HG02943 (cell line): Measurements from ENCODE around the gene PRKACA.

Experiments
- ATAC-seq: cut with Tn5 transposase; IDR thresholded peaks from one replicate; pipeline ENCODE4 v1.9.1; 2021; ENCODE audit warnings: mild to moderate bottlenecking, low read depth, moderate library complexity; ENCODE audit not compliant: unreplicated experiment

The PRKACA gene

GRCh38 chr19:14073925-14074838 lies 43.4 kb downstream of the PRKACA start:
- ATAC-seq, result no peak

DNA sequence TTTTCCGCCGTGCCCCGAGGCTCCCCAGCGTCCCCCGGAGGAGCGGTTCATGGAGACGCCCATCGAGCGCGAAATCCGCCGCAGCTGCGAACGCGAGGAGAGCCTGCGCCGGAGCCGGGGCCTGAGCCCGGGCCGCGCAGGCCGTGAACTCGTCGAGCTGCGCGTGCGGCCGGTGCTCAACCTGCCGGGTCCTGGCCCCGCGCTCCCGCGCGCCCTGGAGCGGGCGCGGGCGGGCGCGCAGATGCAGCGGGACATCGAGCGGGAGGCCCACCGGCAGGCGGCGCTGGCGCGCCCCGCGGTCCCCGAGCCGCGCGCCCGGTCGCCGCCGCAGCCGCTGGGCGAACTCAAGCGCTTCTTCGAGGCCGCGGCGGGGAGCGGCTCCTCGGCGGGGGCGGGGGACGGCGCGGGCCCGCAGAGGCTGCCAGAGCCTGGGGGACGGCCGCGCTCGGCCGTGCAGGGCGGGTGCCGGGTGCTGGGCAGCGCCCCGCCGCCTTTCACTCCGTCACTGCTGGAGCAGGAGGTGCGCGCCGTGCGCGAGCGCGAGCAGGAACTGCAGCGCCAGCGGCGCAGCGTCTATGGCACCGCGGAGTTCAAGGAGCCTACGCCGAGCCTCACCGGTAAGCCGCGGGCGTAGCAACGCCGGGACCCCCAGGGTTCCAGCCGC lies 44.2 kb downstream of the PRKACA start:
- ATAC-seq, result no peak

DNA sequence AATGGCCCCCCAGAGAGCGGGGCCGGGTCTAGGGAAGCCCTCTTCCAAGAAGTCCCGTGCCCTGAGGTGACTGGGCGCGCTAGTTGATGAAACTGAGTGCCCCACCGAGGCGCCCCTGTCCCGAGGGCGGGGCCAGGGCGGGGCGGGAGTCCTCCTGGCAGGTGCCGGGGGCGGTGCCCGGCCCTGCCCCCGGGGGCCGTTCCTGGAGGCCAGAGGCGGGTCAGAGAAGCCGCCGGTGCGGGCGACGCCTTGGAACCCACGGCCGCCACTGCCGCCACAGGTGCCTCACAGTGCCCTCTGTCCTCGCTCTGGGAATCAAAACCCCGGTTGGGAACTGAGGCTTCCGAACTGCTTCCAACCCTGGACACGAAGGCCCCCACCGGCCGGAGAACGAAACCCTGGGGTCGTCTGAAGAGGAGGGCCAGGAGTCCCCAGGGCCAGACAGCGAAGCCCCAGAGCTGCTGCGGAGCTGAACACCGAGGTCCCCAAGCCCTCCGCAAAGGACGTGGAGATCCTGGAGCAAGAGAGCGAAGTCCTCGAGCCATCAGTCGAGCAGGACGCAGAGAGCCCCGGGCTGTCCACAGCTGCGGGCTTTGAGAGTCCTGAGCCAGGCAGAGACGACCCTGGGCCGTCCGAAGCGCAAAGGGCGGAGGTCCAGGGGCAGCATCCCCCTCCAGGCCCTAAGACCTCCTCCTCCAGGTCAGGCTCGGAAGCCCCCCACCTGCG lies 44.9 kb downstream of the PRKACA start, which contains the start of gene MISP3:
TSS of gene MISP3 (plus strand) at position 252 of the 726 bp plus-strand sequence. CDS start 524 bp downstream, outside the sequence.
- ATAC-seq, result no peak

GRCh38 chr19:14070268-14071050 lies 47.1 kb downstream of the PRKACA start:
- no peak for ATAC-seq

GRCh38 chr19:14066134-14066533 lies 51.4 kb downstream of the PRKACA start:
- ATAC-seq, result no peak

DNA sequence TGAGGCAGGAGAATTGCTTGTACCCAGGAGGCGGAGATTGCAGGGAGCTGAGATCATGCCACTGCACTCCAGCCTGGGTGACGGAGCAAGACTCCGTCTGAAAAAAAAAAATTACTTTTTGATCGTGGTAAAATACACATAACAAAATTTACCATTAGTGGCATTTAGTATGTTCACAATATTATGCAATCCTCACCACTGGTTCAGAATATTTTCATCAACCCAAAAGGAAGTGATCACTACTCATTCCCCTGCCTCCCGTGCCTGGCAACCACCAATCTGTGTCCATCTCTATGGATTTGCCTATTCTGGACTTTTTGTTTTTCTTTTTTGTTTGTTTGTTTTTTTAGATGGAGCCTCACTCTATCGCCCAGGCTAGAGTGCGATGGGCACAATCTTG lies 54.5 kb downstream of the PRKACA start:
- ATAC-seq, result no peak

DNA sequence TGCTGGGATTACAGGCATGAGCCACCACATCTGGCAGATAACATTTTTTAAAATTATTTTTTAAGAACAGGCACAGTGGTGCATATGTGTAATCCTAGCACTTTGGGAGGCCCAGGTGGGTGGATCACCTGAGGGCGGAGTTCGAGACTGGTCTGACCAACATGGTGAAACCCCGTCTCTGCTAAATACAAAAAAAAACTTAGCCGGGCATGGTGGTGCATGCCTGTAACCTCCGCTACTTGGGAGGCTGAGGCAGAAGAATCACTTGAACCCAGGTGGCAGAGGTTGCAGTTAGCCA lies 55.1 kb downstream of the PRKACA start:
- no peak for ATAC-seq

- ATAC-seq, result no peak
Observed at GRCh38 chr19:14061751-14062557, 55.6 kb downstream of the PRKACA start, which contains the start of gene PALM3. TSS of gene PALM3 (minus strand) at chr19:14062076. CDS start at chr19:14061980, 96 bp downstream.

DNA sequence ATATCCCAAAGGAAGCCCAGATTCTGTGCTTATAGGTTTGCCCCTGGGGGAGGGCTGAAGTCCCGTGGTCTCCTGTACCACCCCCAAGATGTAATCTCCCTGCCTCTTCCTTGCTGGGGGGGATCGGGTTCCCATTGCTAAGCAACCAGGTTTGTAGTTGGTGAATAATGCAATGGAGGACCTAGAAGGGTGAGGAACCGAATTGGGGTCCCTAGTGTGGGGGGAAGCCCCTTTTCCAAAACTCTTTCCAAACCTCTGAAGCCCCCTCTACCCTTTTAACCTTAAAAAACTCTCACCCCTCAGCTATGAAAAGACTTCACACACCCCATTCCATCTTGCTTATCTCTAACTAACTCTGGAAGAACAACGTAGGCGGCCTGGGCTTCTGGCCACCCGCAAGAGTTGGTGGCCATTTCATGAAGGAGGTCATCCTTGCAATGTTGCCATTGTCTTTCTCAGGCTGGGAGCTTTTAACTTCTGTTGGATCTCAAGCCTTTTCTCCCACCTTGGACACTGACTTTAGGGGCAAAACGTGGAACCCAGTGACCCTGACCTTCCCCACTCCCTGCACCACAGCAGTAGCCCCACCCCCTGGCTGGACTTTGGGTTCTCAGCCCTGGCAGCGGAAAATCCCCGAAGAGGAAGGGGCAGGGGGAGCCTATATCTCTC lies 56.3 kb downstream of the PRKACA start:
- no peak for ATAC-seq

- no peak for ATAC-seq
Observed at GRCh38 chr19:14059652-14060155, 57.9 kb downstream of the PRKACA start.

DNA sequence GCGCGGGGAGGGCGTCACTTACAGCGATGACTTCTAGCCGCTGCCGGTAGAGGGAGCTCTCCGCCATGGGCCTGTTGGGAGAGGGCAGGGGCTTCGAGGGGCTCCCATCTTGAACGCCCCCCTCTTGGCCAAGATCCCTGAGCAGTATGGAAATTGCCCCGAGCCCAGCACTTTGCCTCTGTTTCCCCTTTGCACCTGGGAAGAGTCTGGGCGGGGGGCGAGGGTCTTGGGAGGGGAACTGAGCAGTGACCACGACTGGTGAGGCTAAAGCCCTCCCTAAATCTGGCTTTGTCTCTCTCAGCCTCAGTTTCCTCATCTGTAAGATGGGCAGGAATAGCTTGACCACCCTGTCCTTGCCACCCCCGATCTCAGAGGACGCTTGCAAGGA lies 58.5 kb downstream of the PRKACA start:
- ATAC-seq, result no peak

DNA sequence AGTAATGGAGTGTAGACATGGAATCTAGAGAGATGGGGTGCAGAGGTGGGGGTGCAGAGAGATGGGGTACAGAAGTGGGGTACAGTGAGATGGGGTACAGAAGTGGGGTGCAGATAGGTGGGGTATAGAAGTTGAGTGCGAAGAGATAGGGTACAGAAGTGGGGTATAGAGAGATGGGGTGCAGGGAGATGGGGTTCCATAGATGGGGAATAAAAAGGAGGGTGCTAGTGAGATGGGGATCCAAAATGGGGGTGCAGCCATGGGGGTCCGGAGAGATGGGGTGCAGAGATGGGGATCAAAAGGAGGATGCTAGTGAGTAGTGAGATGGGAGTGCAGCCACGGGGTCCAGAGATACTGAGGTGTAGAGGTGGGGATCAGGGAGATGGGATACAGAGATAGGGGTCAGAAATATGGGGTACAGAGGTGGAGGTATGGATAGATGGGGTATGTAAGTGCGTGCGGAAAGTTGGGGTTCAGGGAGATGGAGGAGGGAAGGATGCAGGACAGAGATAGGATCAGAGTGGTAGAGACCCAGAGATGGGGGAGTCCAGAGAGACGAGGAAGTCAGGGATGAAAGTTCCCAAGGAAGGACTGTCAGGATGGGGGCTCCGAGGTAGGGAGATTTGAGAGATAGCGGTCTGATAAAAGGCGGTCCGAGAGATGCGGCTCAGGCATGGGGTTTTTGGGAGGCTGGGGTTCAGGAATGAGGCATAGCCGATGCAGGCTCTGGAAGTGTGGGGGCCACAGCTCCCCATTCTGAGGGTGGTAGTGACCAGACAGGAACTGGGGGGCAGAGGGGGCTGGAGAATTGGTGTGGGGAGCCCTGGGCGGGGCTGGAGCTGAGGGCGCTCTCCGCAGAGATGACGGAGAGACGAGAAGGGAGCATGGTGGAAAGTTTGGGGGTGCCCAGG lies 59.1 kb downstream of the PRKACA start:
- ATAC-seq, result no peak

GRCh38 chr19:14056741-14057356 lies 60.7 kb downstream of the PRKACA start:
- ATAC-seq, result no peak

- ATAC-seq, result no peak
Observed at GRCh38 chr19:14056069-14056666, 61.4 kb downstream of the PRKACA start.

GRCh38 chr19:14055396-14055795 lies 62.2 kb downstream of the PRKACA start:
- no peak for ATAC-seq

- ATAC-seq, result no peak
Observed at GRCh38 chr19:14054721-14055120, 62.8 kb downstream of the PRKACA start.

- ATAC-seq, result no peak
Observed at GRCh38 chr19:14054099-14054498, 63.5 kb downstream of the PRKACA start.
